Subcutaneous adipose tissue (tissue), 4 donors: Measurements from ENCODE around the gene OR13D1. TPM values are rescaled to one million over a fixed set of nuclear protein-coding genes. Genes with fewer than 3 reads are reported as not detected.

Source experiments
- CTCF ChIP-seq: fragments of 450-650 bp; IDR thresholded peaks from one replicate; pipeline ENCODE4 v1.5.1; 2016; ENCODE audit warnings: low read depth, mild to moderate bottlenecking, control low read depth, antibody characterized with exemption, moderate library complexity
- total RNA-seq, 4 donors: library from RNA; depleted of rRNA; stranded (reverse); fragments of >200 nt; gene quantifications; one replicate each; pipeline ENCODE4 v1.1.0, GENCODE V29; 2016

The OR13D1 gene
- not detected for total RNA-seq

GRCh38 chr9:104694218-104694617, at the start of gene OR13D1:
TSS of gene OR13D1 (plus strand) at chr9:104694518. CDS start at chr9:104694518, 0 bp downstream.
- TF ChIP-seq CTCF, result no peak

- TF ChIP-seq CTCF, result no peak
Measured at GRCh38 chr9:104658496-104659195, 35.7 kb upstream of the OR13D1 start.

- TF ChIP-seq CTCF, result no peak
Measured at GRCh38 chr9:104675611-104676010, 18.7 kb upstream of the OR13D1 start.

- no peak for TF ChIP-seq CTCF
Measured at GRCh38 chr9:104682642-104683041, 11.7 kb upstream of the OR13D1 start.

- no peak for TF ChIP-seq CTCF
Measured at GRCh38 chr9:104686081-104686480, 8.2 kb upstream of the OR13D1 start.

- no peak for TF ChIP-seq CTCF
Measured at GRCh38 chr9:104700306-104700705, 6.0 kb downstream of the OR13D1 start.

GRCh38 chr9:104711604-104712003, 17.3 kb downstream of the OR13D1 start:
- TF ChIP-seq CTCF, result no peak
